Smooth muscle cell of the umbilical artery (primary cell): ENCODE results near the gene PTH. TPM values are rescaled to one million over a fixed set of nuclear protein-coding genes. Genes with fewer than 3 reads are reported as not detected.

Experiments
- total RNA-seq: library from RNA; depleted of rRNA; stranded (reverse); fragments of >200 nt; gene quantifications from 2 replicates; pipeline ENCODE4 v1.2.3, GENCODE V29; 2014

PTH gene
- total RNA-seq, result not detected in 2 replicates

GRCh38 chr11:13495929-13496328 is at the start of gene PTH:
PTH (minus strand) TSS chr11:13495997; CDS start chr11:13492855, 3,142 bp downstream.

GRCh38 chr11:13462901-13463778 is 32.7 kb downstream of the PTH start, which contains the start of gene BTBD10:
BTBD10 (minus strand) TSS chr11:13463222; CDS start chr11:13445124, 18,098 bp downstream.

Other genes with a start within 250 kb of the PTH start
- gene BMAL1, start 218.2 kb downstream of the PTH start, total RNA-seq, result 6.6 and 11.9 TPM in 2 replicates
- 92.9 and 97.7 TPM in 2 replicates for gene BTBD10, start 32.8 kb downstream of the PTH start, total RNA-seq
- gene FAR1, start 172.7 kb upstream of the PTH start, total RNA-seq, result 50.5 and 97.1 TPM in 2 replicates